Esophagus squamous epithelium (tissue), 4 donors: Measurements from ENCODE around the gene GAK.

ENCODE experiments used
- POLR2A ChIP-seq, 4 donors: fragments of 450-650 bp; IDR thresholded peaks; one replicate each; pipeline ENCODE4 v1.6.1; 2017; ENCODE audit warnings: antibody characterized with exemption in 4 of 4, mild to moderate bottlenecking in 4 of 4, moderate library complexity in 3 of 4
- TF ChIP-seq, protein P1 (sequence below), 6 experiments: fragments of 450-650 bp in 4 of 6; fragments of 200-600 bp in 2 of 6; sonication (generic) in 2 of 6; IDR thresholded peaks; one replicate each; pipeline ENCODE4 v1.5.1; 2016 to 2019; ENCODE audit warnings: antibody characterized with exemption in 6 of 6, mild to moderate bottlenecking in 4 of 6, moderate library complexity in 4 of 6

- TF ChIP-seq, protein P1, sequence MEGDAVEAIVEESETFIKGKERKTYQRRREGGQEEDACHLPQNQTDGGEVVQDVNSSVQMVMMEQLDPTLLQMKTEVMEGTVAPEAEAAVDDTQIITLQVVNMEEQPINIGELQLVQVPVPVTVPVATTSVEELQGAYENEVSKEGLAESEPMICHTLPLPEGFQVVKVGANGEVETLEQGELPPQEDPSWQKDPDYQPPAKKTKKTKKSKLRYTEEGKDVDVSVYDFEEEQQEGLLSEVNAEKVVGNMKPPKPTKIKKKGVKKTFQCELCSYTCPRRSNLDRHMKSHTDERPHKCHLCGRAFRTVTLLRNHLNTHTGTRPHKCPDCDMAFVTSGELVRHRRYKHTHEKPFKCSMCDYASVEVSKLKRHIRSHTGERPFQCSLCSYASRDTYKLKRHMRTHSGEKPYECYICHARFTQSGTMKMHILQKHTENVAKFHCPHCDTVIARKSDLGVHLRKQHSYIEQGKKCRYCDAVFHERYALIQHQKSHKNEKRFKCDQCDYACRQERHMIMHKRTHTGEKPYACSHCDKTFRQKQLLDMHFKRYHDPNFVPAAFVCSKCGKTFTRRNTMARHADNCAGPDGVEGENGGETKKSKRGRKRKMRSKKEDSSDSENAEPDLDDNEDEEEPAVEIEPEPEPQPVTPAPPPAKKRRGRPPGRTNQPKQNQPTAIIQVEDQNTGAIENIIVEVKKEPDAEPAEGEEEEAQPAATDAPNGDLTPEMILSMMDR (IDR thresholded peaks at IDR 0.05) = no peak
- no peak for TF ChIP-seq POLR2A (IDR thresholded peaks at IDR 0.05)
These were observed 109.5 kb downstream of the GAK start for GRCh38 chr4:822361-823175.
